Activated T-cell treated with anti-CD3 and anti-CD28 coated beads, Interleukin-2, amount 50 U/mL, for 72 hours (primary cell): ENCODE results near the gene OR8D2. TPM values are rescaled to one million over a fixed set of nuclear protein-coding genes. Genes with fewer than 3 reads are reported as not detected.
"Not testable (repeated sequence)": the region's sequence is repeated elsewhere in the genome, so short reads cannot be mapped to it uniquely, and the experiment has no call there.

Experiments used
- ATAC-seq, 2 donors: fragments of 150-1000 bp; cut with Tn5 transposase; replicated peaks in 1 of 2; 2 replicates each; pipeline ENCODE4 v1.10.0; 2021; ENCODE audit warnings: moderate library complexity in 2 of 2, mild to moderate bottlenecking in 1 of 2
- DNase-seq, 2 donors: peaks; one replicate each; pipeline ENCODE4 v3.0.0; 2021 to 2022; ENCODE audit warnings: mixed read lengths in 1 of 2
- H3K27ac Mint-ChIP-seq: one replicate; pipeline ENCODE4 v1.8.0; 2022; ENCODE audit warnings: mild to moderate bottlenecking, moderate library complexity, mixed read lengths
- H3K27me3 Mint-ChIP-seq: one replicate; pipeline ENCODE4 v1.8.0; 2022; ENCODE audit warnings: low read depth, mixed read lengths
- H3K36me3 Mint-ChIP-seq, 2 donors: one replicate each; pipeline ENCODE4 v1.8.0; 2022; ENCODE audit warnings: mixed read lengths in 2 of 2, mild to moderate bottlenecking in 1 of 2; ENCODE audit not compliant: insufficient read depth in 2 of 2
- H3K4me1 Mint-ChIP-seq: one replicate; pipeline ENCODE4 v1.8.0; 2022; ENCODE audit warnings: low read depth, mixed read lengths
- H3K4me3 Mint-ChIP-seq, 2 donors: one replicate each; pipeline ENCODE4 v1.8.0; 2022; ENCODE audit warnings: mild to moderate bottlenecking in 2 of 2, mixed read lengths in 2 of 2, moderate library complexity in 2 of 2
- H3K9me3 Mint-ChIP-seq, 2 donors: one replicate each; pipeline ENCODE4 v1.8.0; 2022; ENCODE audit warnings: mixed read lengths in 2 of 2
- total RNA-seq, 2 donors: library from RNA; stranded (reverse); gene quantifications; one replicate each; pipeline ENCODE4 v1.2.3, GENCODE V29; 2022

The OR8D2 gene
- total RNA-seq, 2 donors from 2014 or later: not detected

- Mint-ChIP-seq H3K9me3 (peaks cover 1 to 2% of the 10 kb centered on the region in 2 donors), H3K27me3 (no peaks in the 10 kb centered on the region), H3K4me1 (peaks cover 8% of the 10 kb centered on the region), H3K36me3 (no peaks in the 10 kb centered on the region), H3K27ac (no peak overlapping the region), H3K4me3 (no peak overlapping the region)
- ATAC-seq (peak; percentile 68 to 72), DNase-seq (peak in 1 of 2 donors; percentile 3)
Measured at GRCh38 chr11:124276081-124276480, 43.9 kb downstream of the OR8D2 start.

- peaks cover 5% of the 10 kb centered on the region for H3K27me3 Mint-ChIP-seq
- H3K9me3 Mint-ChIP-seq: peaks cover 0 to 1% of the 10 kb centered on the region in 2 donors
- ATAC-seq (no peak), DNase-seq (no peak)
- peaks cover 8% of the 10 kb centered on the region for H3K4me1 Mint-ChIP-seq
- H3K36me3 Mint-ChIP-seq: no peaks in the 10 kb centered on the region
- no peak overlapping the region for H3K27ac Mint-ChIP-seq
- no peak overlapping the region for H3K4me3 Mint-ChIP-seq
Measured at GRCh38 chr11:124274000-124274399, 46.0 kb downstream of the OR8D2 start.

- not testable (repeated sequence) for H3K27me3 Mint-ChIP-seq, H3K27ac Mint-ChIP-seq, H3K4me3 Mint-ChIP-seq, H3K36me3 Mint-ChIP-seq, ATAC-seq, H3K9me3 Mint-ChIP-seq, H3K4me1 Mint-ChIP-seq, DNase-seq
Measured at GRCh38 chr11:124270886-124271285, 49.1 kb downstream of the OR8D2 start.

Other genes with a start within 250 kb of the OR8D2 start
- 10 to 100 TPM; 14.2 to 19.0 TPM for gene VWA5A, start 204.7 kb downstream of the OR8D2 start, total RNA-seq
- gene OR10D3, start 136.9 kb downstream of the OR8D2 start, total RNA-seq: not detected
- not detected for gene OR8G1, start 79.1 kb downstream of the OR8D2 start, total RNA-seq
- not detected for gene OR8G5, start 63.8 kb downstream of the OR8D2 start, total RNA-seq
- gene OR8D1, start 6.2 kb downstream of the OR8D2 start, total RNA-seq: not detected
- gene OR8B2, start 64.3 kb upstream of the OR8D2 start, total RNA-seq: not detected
- not detected for gene OR8B3, start 78.8 kb upstream of the OR8D2 start, total RNA-seq
- gene OR8B4, start 104.7 kb upstream of the OR8D2 start, total RNA-seq: not detected
- not detected for gene OR8B8, start 125.5 kb upstream of the OR8D2 start, total RNA-seq
- not detected for gene OR8B12, start 223.5 kb upstream of the OR8D2 start, total RNA-seq
- gene OR8A1, start 249.8 kb upstream of the OR8D2 start, total RNA-seq: not detected